H9 (cell line): ENCODE results near the gene ST8SIA2. TPM values are rescaled to one million over a fixed set of nuclear protein-coding genes. Genes with fewer than 3 reads are reported as not detected.

ENCODE experiments used
- DNase-seq: peaks from one replicate; pipeline ENCODE4 v3.0.0-alpha.2; 2017
- H2AFZ ChIP-seq: one replicate; pipeline ENCODE4 v1.6.1; 2013; ENCODE audit warnings: mild to moderate bottlenecking, low read length, control low read depth, moderate library complexity
- H2AK5ac ChIP-seq: 2 replicates; pipeline ENCODE4 v1.6.1; 2013; ENCODE audit warnings: low read length, control low read depth, mixed read lengths; ENCODE audit not compliant: insufficient read length
- H2BK120ac ChIP-seq: one replicate; pipeline ENCODE4 v1.6.1; 2013; ENCODE audit warnings: low read depth, mild to moderate bottlenecking, low read length, control low read depth, inconsistent platforms; ENCODE audit not compliant: poor library complexity, severe bottlenecking
- H2BK12ac ChIP-seq: 2 replicates; pipeline ENCODE4 v1.6.1; 2013; ENCODE audit warnings: low read length, control low read depth, mixed read lengths, low read depth; ENCODE audit not compliant: insufficient read length
- H2BK15ac ChIP-seq: 2 replicates; pipeline ENCODE4 v1.6.1; 2013; ENCODE audit warnings: low read depth, low read length, control low read depth
- H2BK20ac ChIP-seq: one replicate; pipeline ENCODE4 v1.6.1; 2013; ENCODE audit warnings: low read depth, mild to moderate bottlenecking, low read length, control low read depth, inconsistent platforms; ENCODE audit not compliant: poor library complexity, severe bottlenecking
- H2BK5ac ChIP-seq: 2 replicates; pipeline ENCODE4 v1.6.1; 2013; ENCODE audit warnings: low read length, control low read depth, mixed read lengths; ENCODE audit not compliant: insufficient read length
- H3K14ac ChIP-seq: 2 replicates; pipeline ENCODE4 v1.6.1; 2013; ENCODE audit warnings: low read length, control low read depth; ENCODE audit not compliant: insufficient read depth
- H3K18ac ChIP-seq: 2 replicates; pipeline ENCODE4 v1.6.1; 2013; ENCODE audit warnings: low read depth, mild to moderate bottlenecking, mixed read lengths, low read length, control low read depth; ENCODE audit not compliant: insufficient read length
- H3K23ac ChIP-seq: 2 replicates; pipeline ENCODE4 v1.6.1; 2013; ENCODE audit warnings: low read length, control low read depth, mixed read lengths, low read depth; ENCODE audit not compliant: insufficient read length
- H3K23me2 ChIP-seq: 2 replicates; pipeline ENCODE4 v1.6.1; 2013; ENCODE audit warnings: low read depth, mild to moderate bottlenecking, mixed read lengths, low read length, control low read depth; ENCODE audit not compliant: insufficient read length, poor library complexity, severe bottlenecking
- H3K27ac ChIP-seq: 2 replicates; pipeline ENCODE4 v1.5.1; 2013; ENCODE audit warnings: low read length, control low read depth, mixed read lengths, low read depth; ENCODE audit not compliant: insufficient read length
- H3K27me3 ChIP-seq: 2 replicates; pipeline ENCODE4 v1.6.1; 2013; ENCODE audit warnings: low read length, control low read depth, inconsistent platforms; ENCODE audit not compliant: insufficient read depth
- H3K4ac ChIP-seq: 2 replicates; pipeline ENCODE4 v1.6.1; 2013; ENCODE audit warnings: low read depth, mild to moderate bottlenecking, control low read depth, inconsistent platforms, low read length, moderate library complexity
- H3K4me1 ChIP-seq: 2 replicates; pipeline ENCODE4 v1.6.1; 2013; ENCODE audit warnings: low read length, control low read depth, inconsistent platforms; ENCODE audit not compliant: insufficient read depth
- H3K4me2 ChIP-seq: 2 replicates; pipeline ENCODE4 v1.6.1; 2013; ENCODE audit warnings: low read length, control low read depth, mixed read lengths; ENCODE audit not compliant: insufficient read length, insufficient read depth
- H3K56ac ChIP-seq: 2 replicates; pipeline ENCODE4 v1.6.1; 2013; ENCODE audit warnings: low read depth, mild to moderate bottlenecking, mixed read lengths, low read length, control low read depth; ENCODE audit not compliant: insufficient read length
- H3K79me1 ChIP-seq: 2 replicates; pipeline ENCODE4 v1.6.1; 2013; ENCODE audit warnings: low read depth, mild to moderate bottlenecking, moderate library complexity, low read length, control low read depth, inconsistent platforms; ENCODE audit not compliant: insufficient read depth, poor library complexity, severe bottlenecking
- H3K79me2 ChIP-seq: 2 replicates; pipeline ENCODE4 v1.6.1; 2013; ENCODE audit warnings: low read length, control low read depth, inconsistent platforms; ENCODE audit not compliant: insufficient read depth
- H3K9ac ChIP-seq: 2 replicates; pipeline ENCODE4 v1.6.1; 2013; ENCODE audit warnings: low read length, control low read depth, mixed read lengths; ENCODE audit not compliant: insufficient read length; ENCODE audit errors: extremely low read depth
- H3K9me3 ChIP-seq: one replicate; pipeline ENCODE4 v1.6.1; 2013; ENCODE audit warnings: low read depth, low read length, inconsistent platforms; ENCODE audit not compliant: control insufficient read depth
- H3T11ph ChIP-seq: one replicate; pipeline ENCODE4 v1.6.1; 2013; ENCODE audit warnings: mild to moderate bottlenecking, low read length, control low read depth, inconsistent platforms
- H4K20me1 ChIP-seq: one replicate; pipeline ENCODE4 v1.6.1; 2013; ENCODE audit not compliant: control insufficient read depth, insufficient read length, insufficient read depth
- H4K5ac ChIP-seq: 2 replicates; pipeline ENCODE4 v1.6.1; 2013; ENCODE audit warnings: low read depth, mild to moderate bottlenecking, mixed read lengths, low read length, control low read depth; ENCODE audit not compliant: insufficient read length
- H4K8ac ChIP-seq: replicated peaks from 2 replicates; pipeline ENCODE4 v1.6.1; 2013; ENCODE audit warnings: low read length, control low read depth, mixed read lengths, low read depth; ENCODE audit not compliant: insufficient read length
- H4K91ac ChIP-seq: 2 replicates; pipeline ENCODE4 v1.6.1; 2013; ENCODE audit warnings: low read depth, mild to moderate bottlenecking, moderate library complexity, mixed read lengths, low read length, control low read depth; ENCODE audit not compliant: insufficient read length
- H3K27ac Mint-ChIP-seq, 3 experiments: 2 replicates in 2 of 3; 3 replicates in 1 of 3; pipeline ENCODE4 v1.8.0; 2020 to 2021; ENCODE audit warnings: mixed read lengths in 3 of 3, mild to moderate bottlenecking in 1 of 3, moderate library complexity in 1 of 3
- H3K27me3 Mint-ChIP-seq: 2 replicates; pipeline ENCODE4 v1.8.0; 2021; ENCODE audit warnings: low read depth, mild to moderate bottlenecking, moderate library complexity, mixed read lengths
- H3K36me3 Mint-ChIP-seq, 3 experiments: 2 replicates in 2 of 3; 3 replicates in 1 of 3; pipeline ENCODE4 v1.8.0; 2020 to 2021; ENCODE audit warnings: low read depth in 3 of 3, mixed read lengths in 3 of 3; ENCODE audit not compliant: insufficient read depth in 1 of 3
- H3K4me1 Mint-ChIP-seq, 2 experiments: 2 replicates each; pipeline ENCODE4 v1.8.0; 2020; ENCODE audit warnings: mixed read lengths in 2 of 2
- H3K4me3 Mint-ChIP-seq, 2 experiments: 2 replicates in 1 of 2; 3 replicates in 1 of 2; pipeline ENCODE4 v1.8.0; 2020 to 2021; ENCODE audit warnings: mild to moderate bottlenecking in 2 of 2, mixed read lengths in 2 of 2, moderate library complexity in 1 of 2
- H3K9me3 Mint-ChIP-seq, 2 experiments: 2 replicates in 1 of 2; 3 replicates in 1 of 2; pipeline ENCODE4 v1.8.0; 2020; ENCODE audit warnings: mild to moderate bottlenecking in 2 of 2, mixed read lengths in 2 of 2, moderate library complexity in 1 of 2
- CTCF ChIP-seq: fragments of 200-600 bp; sonication (generic); conservative IDR thresholded peaks from 3 replicates; pipeline ENCODE4 v1.8.0; 2021; ENCODE audit warnings: antibody characterized with exemption, mild to moderate bottlenecking
- WGBS: extraction: QIAGEN DNeasy Blood & Tissue Kit; methylation state at CpG from one replicate; pipeline ENCODE4 v1.1.7; 2013; ENCODE audit warnings: missing lambda C conversion rate, low lambda C conversion rate, mixed read lengths; ENCODE audit not compliant: insufficient read length; ENCODE audit errors: extremely low coverage; 5-methylcytosine and 5-hydroxymethylcytosine counted together
- total RNA-seq: library from RNA; stranded (reverse); gene quantifications from 2 replicates; pipeline ENCODE4 v1.2.1, GENCODE V29; 2021

The ST8SIA2 gene
- total RNA-seq, 1 experiment from 2014 or later, result 1.8 TPM

GRCh38 chr15:92365084-92365483, 28.6 kb upstream of the ST8SIA2 start:
- H3K4me3 Mint-ChIP-seq, result no peak overlapping the region
- Histone ChIP-seq H3K4me1 (no peaks in the 10 kb centered on the region), H3K23ac (no peak overlapping the region), H2BK120ac (no peak overlapping the region), H4K20me1 (no peaks in the 10 kb centered on the region), H3K79me1 (no peaks in the 10 kb centered on the region), H2BK5ac (no peak overlapping the region), H3K18ac (no peak overlapping the region), H4K8ac (no peak overlapping the region), H3K56ac (no peak overlapping the region), H3K23me2 (no peaks in the 10 kb centered on the region), H2BK20ac (no peak overlapping the region), H3K27ac (no peak overlapping the region), H2BK12ac (no peak overlapping the region), H2BK15ac (no peak overlapping the region), H3K9ac (no peak overlapping the region), H2AFZ (no peak overlapping the region), H4K91ac (no peak overlapping the region), H3K14ac (no peak overlapping the region), H3K4me2 (no peak overlapping the region), H3K27me3 (no peaks in the 10 kb centered on the region), H3K9me3 (no peaks in the 10 kb centered on the region), H3T11ph (no peak overlapping the region), H3K79me2 (no peaks in the 10 kb centered on the region), H2AK5ac (no peak overlapping the region), H4K5ac (no peak overlapping the region), H3K4ac (no peak overlapping the region)
- H3K36me3 Mint-ChIP-seq, result no peaks in the 10 kb centered on the region
- TF ChIP-seq CTCF, result no peak
- no CpG with 5 or more reads among the region's 6 CpGs for whole genome bisulfite sequencing
- DNase-seq, result no peak
- peaks cover 5% of the 10 kb centered on the region for H3K27me3 Mint-ChIP-seq
- H3K27ac Mint-ChIP-seq, result no peak overlapping the region
- H3K9me3 Mint-ChIP-seq, result no peaks in the 10 kb centered on the region; a peak in 2 of 5 replicates
- H3K4me1 Mint-ChIP-seq, result peaks cover 10 to 22% of the 10 kb centered on the region in 2 experiments; a peak in 3 of 4 replicates
